ENCODE data around the gene NFKBIA. TPM values are rescaled to one million over a fixed set of nuclear protein-coding genes. Genes with fewer than 3 reads are reported as not detected.
"Not testable (repeated sequence)": the region's sequence is repeated elsewhere in the genome, so short reads cannot be mapped to it uniquely, and the experiment has no call there.

Gene NFKBIA
- polyA plus RNA-seq, 1 donor (not counting 4 experiments of a cell fraction or from before 2014, with no cell fraction given), result 123 TPM

DNA sequence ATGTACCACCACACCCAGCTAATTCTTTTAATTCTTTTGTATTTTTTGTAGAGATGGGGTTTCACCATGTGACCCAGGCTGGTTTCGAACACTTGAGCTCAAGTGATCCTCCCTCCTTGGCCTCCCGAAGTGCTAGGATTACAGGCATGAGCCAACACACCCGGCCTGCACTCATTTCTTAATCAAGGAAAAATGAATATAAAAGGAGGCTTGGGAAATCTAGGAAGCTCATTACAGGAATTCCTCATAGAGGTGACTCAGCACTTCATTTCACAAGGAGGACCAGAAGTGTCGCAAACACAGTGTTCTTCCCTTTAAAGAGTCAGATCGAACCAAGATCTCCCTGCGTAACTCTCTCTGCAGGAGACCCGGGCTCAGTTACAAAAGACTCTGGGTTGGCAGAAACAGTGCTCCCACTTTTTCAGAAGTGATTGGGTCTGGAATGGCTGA lies 30.3 kb downstream of the NFKBIA start:
- Histone ChIP-seq H3K27ac (ENCODE audit: control insufficient read depth, insufficient read depth, low read length) (peak overlapping the region; percentile 68), H3K4me1 (ENCODE audit: control insufficient read depth, extremely low read depth, insufficient read depth, low read length) (peaks cover 21% of the 10 kb centered on the region), H3K9ac (ENCODE audit: control insufficient read depth, extremely low read depth, insufficient read depth, low read length) (no peak overlapping the region), H3K4me3 (ENCODE audit: control insufficient read depth in 2 of 3, extremely low read depth in 1 of 3, insufficient read depth in 2 of 3, low read depth in 1 of 3, low read length in 3 of 3) (no peak overlapping the region), H3K79me2 (ENCODE audit: control insufficient read depth, insufficient read depth, low read length) (no peaks in the 10 kb centered on the region), H2AFZ (ENCODE audit: control insufficient read depth, low read length) (peak overlapping the region; percentile 69), H3K27me3 (ENCODE audit: control insufficient read depth, extremely low read depth, insufficient read depth, low read length) (no peaks in the 10 kb centered on the region), H3K9me1 (ENCODE audit: control insufficient read depth, extremely low read depth, insufficient read depth, low read length) (peaks cover 3% of the 10 kb centered on the region), H3K36me3 (ENCODE audit: control insufficient read depth in 2 of 2, extremely low read depth in 1 of 2, insufficient read depth in 2 of 2, low read length in 2 of 2) (no peaks in the 10 kb centered on the region), H4K20me1 (ENCODE audit: control insufficient read depth, extremely low read depth, insufficient read depth, low read length) (no peaks in the 10 kb centered on the region), H3K9me3 (ENCODE audit: control insufficient read depth, low read depth, low read length) (peaks cover 4% of the 10 kb centered on the region), H3K4me2 (ENCODE audit: control insufficient read depth, extremely low read depth, insufficient read depth, low read depth, low read length) (peak overlapping the region; percentile 49)
- dilution Hi-C loops (cut with MboI; ENCODE audit: extremely low pct_ligation_motif_present, low sequenced_read_pairs), result no loop called here
- DNase-seq (ENCODE audit: low read depth, low spot score) (peak; percentile 70), FAIRE-seq (peak; percentile 63)
- TF ChIP-seq, protein P1, sequence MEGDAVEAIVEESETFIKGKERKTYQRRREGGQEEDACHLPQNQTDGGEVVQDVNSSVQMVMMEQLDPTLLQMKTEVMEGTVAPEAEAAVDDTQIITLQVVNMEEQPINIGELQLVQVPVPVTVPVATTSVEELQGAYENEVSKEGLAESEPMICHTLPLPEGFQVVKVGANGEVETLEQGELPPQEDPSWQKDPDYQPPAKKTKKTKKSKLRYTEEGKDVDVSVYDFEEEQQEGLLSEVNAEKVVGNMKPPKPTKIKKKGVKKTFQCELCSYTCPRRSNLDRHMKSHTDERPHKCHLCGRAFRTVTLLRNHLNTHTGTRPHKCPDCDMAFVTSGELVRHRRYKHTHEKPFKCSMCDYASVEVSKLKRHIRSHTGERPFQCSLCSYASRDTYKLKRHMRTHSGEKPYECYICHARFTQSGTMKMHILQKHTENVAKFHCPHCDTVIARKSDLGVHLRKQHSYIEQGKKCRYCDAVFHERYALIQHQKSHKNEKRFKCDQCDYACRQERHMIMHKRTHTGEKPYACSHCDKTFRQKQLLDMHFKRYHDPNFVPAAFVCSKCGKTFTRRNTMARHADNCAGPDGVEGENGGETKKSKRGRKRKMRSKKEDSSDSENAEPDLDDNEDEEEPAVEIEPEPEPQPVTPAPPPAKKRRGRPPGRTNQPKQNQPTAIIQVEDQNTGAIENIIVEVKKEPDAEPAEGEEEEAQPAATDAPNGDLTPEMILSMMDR (optimal IDR thresholded peaks at IDR 0.05 in 1 of 3, IDR thresholded peaks at IDR 0.05 in 1 of 3, conservative IDR thresholded peaks at IDR 0.05 in 1 of 3; ENCODE audit: extremely low read depth in 1 of 3, insufficient read depth in 2 of 3, low read length in 3 of 3), result no peak
- no peak for TF ChIP-seq EZH2 (IDR thresholded peaks at IDR 0.05; ENCODE audit: low read length)

DNA sequence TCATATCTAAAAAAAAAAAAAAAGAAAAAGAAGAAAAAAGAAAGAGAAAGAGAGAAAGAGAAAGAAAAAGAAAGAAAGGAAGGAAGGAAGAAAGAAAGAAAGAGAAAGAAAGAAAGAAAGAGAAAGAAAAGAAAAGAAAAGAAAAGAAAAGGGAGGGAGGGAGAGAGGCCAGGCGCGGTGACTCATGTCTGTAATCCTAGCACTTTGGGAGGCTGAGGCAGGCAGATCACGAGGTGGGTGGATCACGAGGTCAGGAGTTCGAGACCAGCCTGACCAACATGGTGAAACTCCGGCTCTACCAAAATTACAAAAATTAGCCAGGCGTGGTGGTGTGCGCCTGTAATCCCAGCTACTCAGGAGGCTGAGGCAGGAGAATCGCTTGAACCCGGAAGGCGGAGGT lies 31.3 kb downstream of the NFKBIA start:
- H2AFZ ChIP-seq (ENCODE audit: control insufficient read depth, low read length); DNase-seq (ENCODE audit: low read depth, low spot score); H3K36me3 ChIP-seq (ENCODE audit: control insufficient read depth in 2 of 2, extremely low read depth in 1 of 2, insufficient read depth in 2 of 2, low read length in 2 of 2); H3K4me2 ChIP-seq (ENCODE audit: control insufficient read depth, extremely low read depth, insufficient read depth, low read depth, low read length); FAIRE-seq; H3K9ac ChIP-seq (ENCODE audit: control insufficient read depth, extremely low read depth, insufficient read depth, low read length); H3K27ac ChIP-seq (ENCODE audit: control insufficient read depth, insufficient read depth, low read length); H3K27me3 ChIP-seq (ENCODE audit: control insufficient read depth, extremely low read depth, insufficient read depth, low read length); H3K79me2 ChIP-seq (ENCODE audit: control insufficient read depth, insufficient read depth, low read length); H3K4me3 ChIP-seq (ENCODE audit: control insufficient read depth in 2 of 3, extremely low read depth in 1 of 3, insufficient read depth in 2 of 3, low read depth in 1 of 3, low read length in 3 of 3); dilution Hi-C loops (cut with MboI; ENCODE audit: extremely low pct_ligation_motif_present, low sequenced_read_pairs); H3K9me1 ChIP-seq (ENCODE audit: control insufficient read depth, extremely low read depth, insufficient read depth, low read length); H4K20me1 ChIP-seq (ENCODE audit: control insufficient read depth, extremely low read depth, insufficient read depth, low read length); H3K9me3 ChIP-seq (ENCODE audit: control insufficient read depth, low read depth, low read length): not testable (repeated sequence)
- peaks cover 23% of the 10 kb centered on the region for H3K4me1 ChIP-seq (ENCODE audit: control insufficient read depth, extremely low read depth, insufficient read depth, low read length)

DNA sequence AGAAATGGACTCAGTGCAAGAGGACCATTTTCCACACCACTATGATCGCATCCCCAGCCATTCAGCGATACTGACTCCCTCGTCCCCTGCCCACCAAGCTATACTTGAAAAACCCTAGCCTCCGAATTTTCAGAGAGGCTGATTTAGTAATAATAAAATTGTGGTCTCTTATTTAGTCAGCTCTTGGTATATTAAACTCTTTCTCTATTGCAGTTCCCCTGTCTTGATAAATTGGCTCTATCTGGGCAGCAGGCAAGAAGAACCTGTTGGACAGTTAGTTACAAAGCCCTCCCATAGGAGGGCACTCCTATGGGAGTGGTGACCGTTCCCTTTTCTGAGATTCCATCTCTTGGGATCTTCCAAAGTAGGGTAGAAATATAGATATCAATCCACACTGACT lies 33.6 kb downstream of the NFKBIA start:
- dilution Hi-C loops (cut with MboI; ENCODE audit: extremely low pct_ligation_motif_present, low sequenced_read_pairs), result no loop called here

More for the DNA sequence above, 33.6 kb downstream of the NFKBIA start:
- no peak overlapping the region for H3K4me2 ChIP-seq (ENCODE audit: control insufficient read depth, extremely low read depth, insufficient read depth, low read depth, low read length)
- no peaks in the 10 kb centered on the region for H4K20me1 ChIP-seq (ENCODE audit: control insufficient read depth, extremely low read depth, insufficient read depth, low read length)
- FAIRE-seq (no peak), DNase-seq (ENCODE audit: low read depth, low spot score) (no peak)
- H3K36me3 ChIP-seq (ENCODE audit: control insufficient read depth in 2 of 2, extremely low read depth in 1 of 2, insufficient read depth in 2 of 2, low read length in 2 of 2), result no peaks in the 10 kb centered on the region
- no peak overlapping the region for H3K27ac ChIP-seq (ENCODE audit: control insufficient read depth, insufficient read depth, low read length)
- no peaks in the 10 kb centered on the region for H3K79me2 ChIP-seq (ENCODE audit: control insufficient read depth, insufficient read depth, low read length)
- no peaks in the 10 kb centered on the region for H3K27me3 ChIP-seq (ENCODE audit: control insufficient read depth, extremely low read depth, insufficient read depth, low read length)
- H3K4me1 ChIP-seq (ENCODE audit: control insufficient read depth, extremely low read depth, insufficient read depth, low read length), result peaks cover 24% of the 10 kb centered on the region
- no peak overlapping the region for H3K4me3 ChIP-seq (ENCODE audit: control insufficient read depth in 2 of 3, extremely low read depth in 1 of 3, insufficient read depth in 2 of 3, low read depth in 1 of 3, low read length in 3 of 3)
- peaks cover 4% of the 10 kb centered on the region for H3K9me3 ChIP-seq (ENCODE audit: control insufficient read depth, low read depth, low read length)
- no peak overlapping the region for H3K9ac ChIP-seq (ENCODE audit: control insufficient read depth, extremely low read depth, insufficient read depth, low read length)
- no peak overlapping the region for H2AFZ ChIP-seq (ENCODE audit: control insufficient read depth, low read length)
- TF ChIP-seq EZH2 (IDR thresholded peaks at IDR 0.05; ENCODE audit: low read length), result no peak
- TF ChIP-seq, protein P1 (optimal IDR thresholded peaks at IDR 0.05 in 1 of 3, IDR thresholded peaks at IDR 0.05 in 1 of 3, conservative IDR thresholded peaks at IDR 0.05 in 1 of 3; ENCODE audit: extremely low read depth in 1 of 3, insufficient read depth in 2 of 3, low read length in 3 of 3), result no peak
- H3K9me1 ChIP-seq (ENCODE audit: control insufficient read depth, extremely low read depth, insufficient read depth, low read length), result peaks cover 3% of the 10 kb centered on the region

Data from keratinocyte (primary cell).